SU-DHL-6 (cell line): ENCODE measurements around the gene SPTBN5.

Source experiments
- H2AFZ ChIP-seq: fragments of 200-600 bp; sonication (generic); 2 replicates; pipeline ENCODE4 v1.6.1; 2014; ENCODE audit warnings: low read depth, mild to moderate bottlenecking, moderate library complexity, mixed read lengths, antibody characterized with exemption, low read length; ENCODE audit not compliant: severe bottlenecking
- H3F3A ChIP-seq: fragments of 200-600 bp; shearing (Covaris generic); 2 replicates; pipeline ENCODE4 v1.6.0; 2016; ENCODE audit warnings: antibody characterized with exemption, mild to moderate bottlenecking; ENCODE audit not compliant: insufficient read depth
- H3K27ac ChIP-seq: fragments of 200-600 bp; sonication (generic); 2 replicates; pipeline ENCODE4 v1.5.1; 2016; ENCODE audit warnings: low read depth, mild to moderate bottlenecking, low read length, moderate library complexity, mixed read lengths
- H3K27me3 ChIP-seq: fragments of 200-600 bp; sonication (generic), shearing (Covaris generic); 2 replicates; pipeline ENCODE4 v1.6.0; 2014; ENCODE audit warnings: mild to moderate bottlenecking, low read length
- H3K36me3 ChIP-seq: fragments of 200-600 bp; sonication (generic); 2 replicates; pipeline ENCODE4 v1.6.1; 2014; ENCODE audit warnings: mild to moderate bottlenecking, low read length, mixed read lengths
- H3K4me2 ChIP-seq: fragments of 300-600, 200-600 bp; shearing (Covaris generic), sonication (generic); 2 replicates; pipeline ENCODE4 v1.6.0; 2014; ENCODE audit warnings: low read length, low read depth, mild to moderate bottlenecking; ENCODE audit not compliant: poor library complexity, severe bottlenecking
- H3K4me3 ChIP-seq: fragments of 200-600 bp; sonication (generic); 2 replicates; pipeline ENCODE4 v1.5.1; 2014; ENCODE audit warnings: antibody characterized with exemption, low read length, mild to moderate bottlenecking, mixed read lengths; ENCODE audit not compliant: insufficient read depth, poor library complexity, severe bottlenecking
- H3K79me2 ChIP-seq: fragments of 200-600 bp; sonication (generic); 2 replicates; pipeline ENCODE4 v1.6.1; 2014; ENCODE audit warnings: mild to moderate bottlenecking, low read length, moderate library complexity; ENCODE audit not compliant: insufficient read depth
- H3K9ac ChIP-seq: fragments of 200-600 bp; sonication (generic); 2 replicates; pipeline ENCODE4 v1.7.0; 2014; ENCODE audit warnings: mild to moderate bottlenecking, low read length
- H3K9me2 ChIP-seq: fragments of 200-600 bp; sonication (generic); replicated peaks from 2 replicates; pipeline ENCODE4 v1.6.1; 2014; ENCODE audit warnings: low read length; ENCODE audit not compliant: insufficient read depth
- H3K9me3 ChIP-seq: fragments of 200-600 bp; sonication (generic); 2 replicates; pipeline ENCODE4 v1.6.1; 2014; ENCODE audit warnings: low read length, mixed read lengths; ENCODE audit not compliant: insufficient read depth
- H4K20me1 ChIP-seq: fragments of 200-600 bp; sonication (generic); 2 replicates; pipeline ENCODE4 v1.6.1; 2014; ENCODE audit warnings: low read depth, mild to moderate bottlenecking, antibody characterized with exemption, low read length, moderate library complexity, mixed read lengths
- EZH2phosphoT487 ChIP-seq: fragments of 200-600 bp; sonication (generic), shearing (Covaris generic); conservative IDR thresholded peaks from 2 replicates; pipeline ENCODE4 v1.6.1; 2018; ENCODE audit warnings: mild to moderate bottlenecking, antibody characterized with exemption, low read length, moderate library complexity, mixed read lengths
- TF ChIP-seq, protein P1 (sequence below): fragments of 200-600 bp; sonication (generic); IDR thresholded peaks from one replicate; pipeline ENCODE4 v1.5.1; 2017; ENCODE audit warnings: antibody characterized with exemption, mild to moderate bottlenecking, low read length, moderate library complexity; ENCODE audit not compliant: insufficient read depth, poor library complexity, severe bottlenecking

SPTBN5 gene

DNA sequence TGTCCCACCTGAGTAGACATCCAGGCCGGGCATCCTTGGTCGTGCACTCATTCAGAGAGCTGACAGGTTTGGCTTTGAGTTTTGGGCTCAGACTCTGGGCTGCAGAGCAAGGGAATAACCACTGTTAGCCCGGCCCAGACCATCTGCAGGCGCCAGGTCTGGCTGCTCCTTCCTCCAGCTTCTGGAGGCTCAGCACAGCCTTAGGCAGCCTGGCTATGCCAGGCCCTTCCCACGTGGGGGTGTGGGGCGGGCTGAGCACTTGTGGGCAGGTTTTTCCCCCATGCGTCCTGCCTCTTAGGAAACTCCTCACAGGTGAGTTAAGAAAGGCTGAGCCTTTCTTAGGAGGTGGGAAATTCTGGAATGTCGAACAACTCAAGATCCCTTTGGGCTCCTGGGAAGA, 44.0 kb downstream of the SPTBN5 start:
- H3K9ac ChIP-seq = no peak overlapping the region
- no peak overlapping the region for H3K4me2 ChIP-seq
- no peaks in the 10 kb centered on the region for H4K20me1 ChIP-seq
- no peaks in the 10 kb centered on the region for H3F3A ChIP-seq
- H3K36me3 ChIP-seq = no peaks in the 10 kb centered on the region
- no peaks in the 10 kb centered on the region for H3K9me3 ChIP-seq
- H3K9me2 ChIP-seq = no peaks in the 10 kb centered on the region
- TF ChIP-seq, protein P1, sequence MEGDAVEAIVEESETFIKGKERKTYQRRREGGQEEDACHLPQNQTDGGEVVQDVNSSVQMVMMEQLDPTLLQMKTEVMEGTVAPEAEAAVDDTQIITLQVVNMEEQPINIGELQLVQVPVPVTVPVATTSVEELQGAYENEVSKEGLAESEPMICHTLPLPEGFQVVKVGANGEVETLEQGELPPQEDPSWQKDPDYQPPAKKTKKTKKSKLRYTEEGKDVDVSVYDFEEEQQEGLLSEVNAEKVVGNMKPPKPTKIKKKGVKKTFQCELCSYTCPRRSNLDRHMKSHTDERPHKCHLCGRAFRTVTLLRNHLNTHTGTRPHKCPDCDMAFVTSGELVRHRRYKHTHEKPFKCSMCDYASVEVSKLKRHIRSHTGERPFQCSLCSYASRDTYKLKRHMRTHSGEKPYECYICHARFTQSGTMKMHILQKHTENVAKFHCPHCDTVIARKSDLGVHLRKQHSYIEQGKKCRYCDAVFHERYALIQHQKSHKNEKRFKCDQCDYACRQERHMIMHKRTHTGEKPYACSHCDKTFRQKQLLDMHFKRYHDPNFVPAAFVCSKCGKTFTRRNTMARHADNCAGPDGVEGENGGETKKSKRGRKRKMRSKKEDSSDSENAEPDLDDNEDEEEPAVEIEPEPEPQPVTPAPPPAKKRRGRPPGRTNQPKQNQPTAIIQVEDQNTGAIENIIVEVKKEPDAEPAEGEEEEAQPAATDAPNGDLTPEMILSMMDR = no peak
- TF ChIP-seq EZH2phosphoT487 = no peak
- H2AFZ ChIP-seq = no peak overlapping the region
- H3K79me2 ChIP-seq = no peaks in the 10 kb centered on the region
- no peak overlapping the region for H3K27ac ChIP-seq
- H3K27me3 ChIP-seq = no peaks in the 10 kb centered on the region
- no peak overlapping the region for H3K4me3 ChIP-seq

DNA sequence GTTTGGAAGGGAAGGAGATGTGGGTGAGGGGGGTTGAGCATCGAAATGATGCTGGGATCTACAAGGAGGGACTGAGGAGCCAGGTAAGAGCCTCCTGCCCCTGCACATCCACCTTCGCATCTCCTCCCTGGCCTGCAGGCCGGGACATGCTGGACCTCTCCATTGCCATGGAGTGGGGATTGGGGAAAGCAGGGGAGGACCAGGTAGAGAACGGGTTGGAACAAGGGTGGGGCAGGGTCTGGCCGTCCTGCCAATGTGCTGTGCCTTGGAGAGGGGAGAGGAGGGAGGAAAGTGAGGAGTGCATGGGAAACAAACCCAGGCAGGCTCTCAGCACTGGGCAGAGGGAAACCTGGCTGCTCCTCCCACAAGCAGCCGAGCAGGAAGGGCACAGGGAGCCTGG, 44.6 kb downstream of the SPTBN5 start:
- no peaks in the 10 kb centered on the region for H4K20me1 ChIP-seq
- TF ChIP-seq, protein P1 = no peak
- no peak for TF ChIP-seq EZH2phosphoT487
- H3K36me3 ChIP-seq = no peaks in the 10 kb centered on the region
- H3K4me2 ChIP-seq = no peak overlapping the region
- H3K9me3 ChIP-seq = no peaks in the 10 kb centered on the region
- no peaks in the 10 kb centered on the region for H3F3A ChIP-seq
- no peak overlapping the region for H2AFZ ChIP-seq
- no peak overlapping the region for H3K27ac ChIP-seq
- H3K27me3 ChIP-seq = no peaks in the 10 kb centered on the region
- no peak overlapping the region for H3K4me3 ChIP-seq
- no peaks in the 10 kb centered on the region for H3K9me2 ChIP-seq
- H3K79me2 ChIP-seq = no peaks in the 10 kb centered on the region
- H3K9ac ChIP-seq = no peak overlapping the region

DNA sequence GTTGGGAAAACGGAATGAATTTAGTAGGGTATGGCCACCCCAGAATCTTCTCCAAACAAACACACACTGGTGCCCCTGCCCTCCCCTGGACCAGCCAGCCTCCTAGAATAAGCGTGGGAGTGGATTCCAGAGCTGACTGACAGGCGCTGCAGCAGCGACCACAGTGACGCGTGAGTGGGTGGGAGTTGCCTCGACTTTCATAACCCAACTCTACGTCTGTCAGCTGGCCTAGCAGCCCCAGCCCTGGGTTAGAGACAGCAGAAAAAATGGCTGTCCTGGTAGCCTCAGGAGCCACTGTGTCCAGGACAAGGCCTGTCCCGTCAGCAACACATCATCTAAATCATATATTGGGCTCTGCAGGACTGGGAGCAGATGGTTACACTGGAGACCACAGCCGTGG, 45.2 kb downstream of the SPTBN5 start:
- H3K9me2 ChIP-seq = no peaks in the 10 kb centered on the region
- no peaks in the 10 kb centered on the region for H3K36me3 ChIP-seq
- TF ChIP-seq, protein P1 = no peak
- TF ChIP-seq EZH2phosphoT487 = no peak
- no peaks in the 10 kb centered on the region for H3K79me2 ChIP-seq
- no peak overlapping the region for H3K9ac ChIP-seq
- no peak overlapping the region for H3K4me3 ChIP-seq
- H2AFZ ChIP-seq = no peak overlapping the region
- H3F3A ChIP-seq = no peaks in the 10 kb centered on the region
- H3K27me3 ChIP-seq = no peaks in the 10 kb centered on the region
- H3K4me2 ChIP-seq = no peak overlapping the region
- no peaks in the 10 kb centered on the region for H4K20me1 ChIP-seq
- no peaks in the 10 kb centered on the region for H3K9me3 ChIP-seq
- no peak overlapping the region for H3K27ac ChIP-seq
